GM18498 (cell line): Measurements from ENCODE around the gene PRIMPOL.
"Not testable (repeated sequence)": the region's sequence is repeated elsewhere in the genome, so short reads cannot be mapped to it uniquely, and the experiment has no call there.

Source experiments
- ATAC-seq: cut with Tn5 transposase; IDR thresholded peaks from one replicate; pipeline ENCODE4 v1.9.1; 2021; ENCODE audit warnings: mild to moderate bottlenecking, moderate library complexity; ENCODE audit not compliant: unreplicated experiment

Gene PRIMPOL

DNA sequence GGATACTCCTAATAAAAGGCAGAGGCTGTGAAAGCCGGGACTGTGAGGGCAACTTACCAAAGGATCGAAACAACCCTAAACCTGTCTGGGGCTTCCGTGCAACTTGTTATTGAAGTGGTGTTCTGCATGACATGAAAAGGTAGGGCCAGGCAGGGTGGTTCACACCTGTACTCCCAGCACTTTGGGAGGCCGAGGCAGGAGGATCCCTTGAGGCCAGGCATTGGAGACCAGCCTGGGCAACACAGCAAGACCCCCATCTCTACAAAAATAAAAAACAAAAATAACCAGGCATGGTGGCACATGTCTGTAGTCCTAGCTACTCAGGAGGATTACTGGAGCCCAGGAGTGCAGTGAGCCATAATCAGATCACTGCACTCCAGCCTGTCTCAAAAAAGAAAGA, 12.6 kb upstream of the PRIMPOL start:
- no peak for ATAC-seq

DNA sequence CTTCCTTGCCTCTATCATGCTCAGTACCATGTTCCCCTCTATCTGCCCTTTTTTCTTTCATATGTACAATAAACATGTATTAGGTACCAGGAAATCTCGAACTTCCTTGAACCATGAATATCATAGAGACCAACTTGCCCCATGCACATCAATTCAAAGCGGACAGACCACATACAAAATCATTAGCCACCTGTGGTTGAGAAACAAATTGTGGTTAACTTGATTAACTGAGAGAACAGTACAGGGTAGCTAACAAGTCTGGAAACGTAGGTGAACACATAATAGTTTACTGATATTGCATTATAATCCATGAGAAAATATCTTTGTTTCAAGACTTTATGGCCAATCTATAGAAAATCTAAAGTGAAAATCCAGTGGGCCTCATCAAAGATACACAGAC, 8.5 kb upstream of the PRIMPOL start:
- ATAC-seq: peak; percentile 71

DNA sequence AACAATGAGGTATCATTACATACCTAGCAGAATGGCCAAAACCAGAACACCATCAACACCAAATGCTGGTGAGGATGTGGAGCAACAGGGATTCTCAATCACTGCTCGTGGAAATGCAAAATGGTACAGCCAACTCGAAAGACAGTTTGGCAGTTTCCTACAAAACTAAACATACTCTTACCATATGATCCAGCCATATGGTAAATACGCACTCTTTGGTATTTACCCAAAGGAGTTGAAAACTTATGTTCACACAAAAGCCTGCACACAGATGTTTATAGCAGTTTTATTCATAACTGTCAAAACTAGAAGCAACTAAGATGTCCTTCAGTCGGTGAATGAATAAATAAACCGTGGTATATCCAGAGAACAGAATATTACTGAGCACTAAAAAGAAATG, 8.1 kb upstream of the PRIMPOL start:
- ATAC-seq: no peak

DNA sequence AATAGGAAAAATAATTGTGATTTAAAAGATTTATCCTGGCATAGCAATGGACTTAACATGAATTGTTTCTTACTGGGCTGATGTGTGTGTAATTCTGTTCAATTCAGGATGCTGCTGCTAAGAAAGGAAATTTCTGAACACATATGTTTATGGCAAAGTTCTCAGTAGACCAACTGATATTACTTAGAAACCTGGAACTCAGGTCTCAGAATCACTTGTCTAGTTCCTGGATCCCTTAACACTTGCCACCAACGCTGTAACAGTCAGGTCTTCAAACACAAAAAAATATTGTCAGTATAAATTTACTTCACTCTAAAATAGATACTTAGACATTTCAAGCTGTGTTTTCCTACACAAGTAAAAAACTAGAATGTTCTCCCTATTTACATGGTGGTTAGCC, 5.8 kb upstream of the PRIMPOL start:
- ATAC-seq: no peak

DNA sequence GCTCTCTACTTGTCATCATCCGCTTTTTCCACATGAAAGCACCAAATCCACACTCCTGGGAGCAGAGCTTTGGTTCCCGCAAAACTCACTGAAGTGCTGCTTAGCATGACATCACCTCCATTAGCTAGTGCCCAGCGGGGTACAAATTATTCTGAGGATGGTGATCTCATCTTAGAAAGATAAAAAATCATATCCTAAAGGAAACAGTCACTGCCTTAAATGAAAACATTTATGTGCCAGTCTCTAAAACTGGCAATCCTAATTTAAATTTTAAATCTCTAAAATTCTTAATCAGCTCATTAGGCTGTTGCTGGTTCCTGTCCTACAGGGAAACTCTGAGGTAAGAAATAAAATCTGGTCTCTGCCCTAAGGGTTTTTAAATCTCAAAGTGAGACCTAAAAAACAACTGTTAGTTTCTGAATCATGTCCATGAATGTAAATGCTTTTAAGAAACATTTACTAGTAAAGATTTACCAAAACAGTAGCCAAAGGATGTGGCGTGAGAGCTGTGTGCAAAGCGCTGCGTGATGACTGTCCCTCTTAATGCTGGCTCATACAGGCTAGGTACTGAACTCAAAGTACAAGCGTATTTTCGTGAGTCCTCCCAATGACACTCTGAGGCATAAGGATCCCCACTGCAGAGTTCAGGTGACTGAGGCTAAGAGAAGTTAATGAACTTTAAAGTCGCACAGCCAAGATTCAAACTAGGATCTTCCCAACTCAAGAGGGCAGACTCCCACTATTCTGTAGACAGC, 4.8 kb upstream of the PRIMPOL start:
- ATAC-seq: no peak

DNA sequence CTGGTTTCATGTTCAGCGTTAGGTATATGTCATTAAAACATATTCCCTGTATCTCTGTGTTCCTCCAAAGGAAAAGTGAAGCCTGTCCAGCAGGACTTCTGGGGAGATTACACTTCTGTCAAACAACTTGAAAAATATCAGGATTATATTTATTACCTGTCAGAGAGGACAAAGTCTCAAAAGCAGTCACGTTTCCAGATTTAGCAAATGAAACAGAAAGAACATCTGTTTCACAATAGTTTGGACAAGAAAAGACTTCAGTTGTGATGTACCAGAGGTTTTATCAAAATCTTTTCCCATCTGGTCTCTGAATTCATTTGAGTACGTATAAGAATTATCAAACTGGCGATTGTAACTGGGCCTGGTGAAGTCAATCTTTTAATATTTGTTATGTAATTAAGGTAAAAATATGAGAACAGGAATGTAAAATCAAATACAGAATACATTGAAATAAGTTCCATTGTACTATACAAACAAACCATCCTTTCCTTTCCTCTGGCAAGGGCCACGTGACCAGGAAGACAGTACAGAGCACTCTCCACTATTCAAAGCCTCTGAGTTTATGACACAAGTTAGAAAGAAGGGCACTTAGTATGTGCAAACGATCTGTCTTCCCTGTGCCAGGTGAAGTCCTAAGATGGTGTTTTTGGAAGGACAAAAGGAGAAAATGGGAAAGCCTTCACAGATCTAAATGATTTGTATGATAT, 3.5 kb upstream of the PRIMPOL start:
- ATAC-seq: no peak

DNA sequence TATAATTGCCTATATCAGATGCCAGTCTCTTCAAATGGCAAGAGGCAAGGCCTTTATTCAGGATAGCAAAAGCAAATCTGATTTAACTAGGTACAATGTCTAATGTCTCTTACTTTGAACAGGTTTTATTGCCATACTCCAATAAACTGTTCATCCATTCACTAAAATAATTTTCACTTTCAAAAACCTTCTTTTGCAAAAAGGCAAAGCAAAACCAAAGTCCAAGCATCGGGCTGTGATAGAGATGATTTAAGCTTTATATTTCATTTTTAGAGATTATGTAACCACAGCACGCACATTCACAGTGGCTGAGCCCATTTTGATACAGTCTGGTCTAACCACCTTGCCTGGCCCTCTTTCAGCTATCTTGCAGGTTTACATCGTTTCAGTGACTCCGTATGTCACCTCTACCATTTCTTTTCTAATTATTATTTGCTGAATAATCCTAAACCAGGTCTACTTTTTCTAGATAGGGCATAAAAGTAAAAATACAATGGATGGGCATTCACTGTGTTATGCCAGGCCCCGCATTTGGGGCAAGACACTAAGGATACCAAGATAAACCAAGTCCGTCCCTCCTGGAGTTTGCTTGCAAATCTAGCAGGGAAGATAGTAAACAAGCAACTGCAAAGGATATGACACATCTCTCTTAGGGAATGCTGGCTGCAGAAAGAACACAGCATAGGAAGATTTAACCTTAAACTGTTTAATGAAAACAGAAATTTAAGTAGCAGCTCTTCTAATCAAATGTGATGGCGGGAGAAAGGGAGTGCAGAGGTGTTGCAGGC, 2.1 kb upstream of the PRIMPOL start:
- no peak for ATAC-seq

DNA sequence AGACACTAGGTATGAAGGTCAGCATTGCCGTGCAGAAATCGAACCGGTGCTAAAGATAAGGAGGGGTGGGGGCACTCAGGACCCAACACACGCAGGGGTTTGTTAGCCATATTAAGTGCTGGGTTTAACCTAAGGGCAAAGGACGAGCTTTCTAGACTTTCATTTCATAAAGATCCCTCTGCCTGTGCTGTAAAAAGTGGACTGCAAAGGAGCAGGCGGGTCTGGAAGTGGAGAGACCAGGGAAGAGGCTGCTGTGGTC, 1.6 kb upstream of the PRIMPOL start:
- ATAC-seq: no peak

DNA sequence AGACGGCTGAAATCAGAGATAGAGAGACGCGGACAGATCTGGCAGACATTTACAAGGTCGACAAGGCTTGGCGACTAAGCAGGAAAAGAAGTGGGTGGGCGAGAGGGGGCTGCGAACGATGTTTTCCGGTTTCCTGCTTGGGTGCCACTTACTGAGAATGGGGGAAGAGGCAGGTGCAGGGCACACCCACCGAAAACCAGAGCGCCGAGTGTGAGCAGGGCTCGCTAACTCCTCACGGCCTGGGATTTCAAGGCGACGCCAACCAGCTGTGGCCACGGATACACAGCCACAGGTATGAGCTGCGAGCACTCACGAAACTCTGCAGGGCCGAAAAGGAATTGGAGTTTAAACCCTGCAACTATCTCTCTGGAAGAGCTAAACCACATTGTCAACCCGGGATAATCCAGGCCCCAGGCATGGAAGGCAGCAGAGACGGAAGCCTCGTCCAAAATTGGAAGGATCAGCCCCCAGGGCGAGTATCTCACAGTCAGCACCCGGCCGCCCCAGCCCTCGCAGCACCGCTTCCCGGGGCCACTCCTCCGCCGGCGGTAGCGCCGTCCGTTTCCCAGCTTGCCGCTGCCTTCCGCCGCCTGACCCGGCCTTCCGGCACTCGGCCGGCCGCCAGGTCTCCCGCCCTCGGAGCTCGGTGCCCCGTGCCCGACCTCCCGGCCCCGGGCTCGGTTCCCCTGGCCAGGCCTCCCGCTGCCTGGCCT, 1.1 kb upstream of the PRIMPOL start:
- peak; percentile 34 for ATAC-seq

DNA sequence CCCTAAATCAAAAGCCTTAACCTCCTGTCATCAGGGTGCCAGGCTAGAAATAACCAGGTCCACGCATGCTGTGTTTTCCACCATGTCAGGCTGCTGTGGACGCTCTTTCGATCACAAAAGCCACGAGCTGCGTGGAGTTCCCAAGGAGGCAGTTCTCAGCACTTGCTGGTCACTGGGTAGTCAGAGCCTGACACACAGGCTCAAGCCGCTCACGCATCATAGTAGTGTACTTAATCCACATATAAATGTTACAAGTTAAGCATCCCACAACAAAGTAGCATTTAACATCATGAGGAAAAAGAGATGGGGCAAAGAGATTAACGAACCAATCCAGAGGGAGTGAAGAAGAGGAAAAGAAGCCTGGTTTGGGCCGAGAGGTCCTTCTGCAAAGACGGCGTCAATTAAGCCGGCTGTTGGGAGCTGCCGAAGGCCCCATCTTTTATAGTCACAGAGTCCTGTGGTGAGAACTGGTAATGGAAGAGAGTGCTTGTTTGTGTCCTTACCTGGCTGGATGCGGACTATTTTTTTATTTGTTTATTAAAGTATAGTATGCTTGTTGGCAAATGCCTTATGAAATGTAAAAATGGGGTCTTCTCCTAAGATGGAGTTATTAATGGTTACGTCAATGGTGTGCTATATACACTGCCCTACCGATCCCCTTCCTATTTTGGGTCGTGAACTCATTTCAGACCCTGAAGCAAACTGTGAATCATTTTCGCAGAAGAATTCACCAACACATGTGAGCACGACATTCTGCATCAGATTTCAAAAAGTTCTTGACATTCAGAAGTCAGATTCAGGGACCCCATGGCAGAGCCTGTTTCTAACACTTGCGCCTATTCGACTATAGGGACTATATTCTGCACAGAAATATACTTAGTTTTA, 675 bp downstream of the PRIMPOL start:
- peak; percentile 16 for ATAC-seq

DNA sequence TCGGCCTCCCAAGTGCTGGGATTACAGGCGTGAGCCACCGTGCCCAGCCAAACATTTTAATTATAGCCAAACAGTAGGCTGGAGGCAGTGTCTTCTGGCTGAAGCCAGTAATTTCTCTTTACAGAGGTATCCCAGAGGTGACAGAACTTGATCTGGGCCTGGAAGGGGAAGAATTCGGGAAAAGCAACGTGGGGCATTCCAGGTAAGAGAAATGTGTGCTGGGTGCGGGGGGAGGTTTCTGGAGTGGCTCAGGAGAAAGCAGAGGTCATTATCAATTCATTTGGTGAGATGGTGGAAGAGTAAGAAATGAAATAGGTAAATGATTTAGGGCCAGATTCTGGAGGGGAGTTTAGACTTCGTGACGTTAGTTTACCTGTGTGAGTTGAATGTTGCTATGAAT, 2.4 kb downstream of the PRIMPOL start:
- ATAC-seq: no peak

DNA sequence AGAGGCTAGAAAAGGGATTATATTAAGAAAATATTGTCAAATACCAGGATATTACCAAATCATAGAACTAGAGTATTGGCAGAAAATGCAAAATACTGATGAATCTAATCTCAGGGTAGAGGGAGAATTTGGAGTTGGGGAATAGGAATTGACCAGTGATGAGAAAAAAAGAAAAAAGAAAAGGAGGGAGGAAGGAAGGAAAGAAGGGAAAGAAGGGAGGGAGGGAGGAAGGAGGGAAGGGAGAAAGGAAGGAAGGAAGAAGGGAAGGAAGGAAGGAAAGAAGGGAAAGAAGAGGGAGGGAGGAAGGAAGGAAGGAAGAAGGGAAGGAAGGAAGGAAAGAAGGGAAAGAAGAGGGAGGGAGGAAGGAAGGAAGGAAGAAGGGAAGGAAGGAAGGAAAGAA, 3.1 kb downstream of the PRIMPOL start:
- not testable (repeated sequence) for ATAC-seq

DNA sequence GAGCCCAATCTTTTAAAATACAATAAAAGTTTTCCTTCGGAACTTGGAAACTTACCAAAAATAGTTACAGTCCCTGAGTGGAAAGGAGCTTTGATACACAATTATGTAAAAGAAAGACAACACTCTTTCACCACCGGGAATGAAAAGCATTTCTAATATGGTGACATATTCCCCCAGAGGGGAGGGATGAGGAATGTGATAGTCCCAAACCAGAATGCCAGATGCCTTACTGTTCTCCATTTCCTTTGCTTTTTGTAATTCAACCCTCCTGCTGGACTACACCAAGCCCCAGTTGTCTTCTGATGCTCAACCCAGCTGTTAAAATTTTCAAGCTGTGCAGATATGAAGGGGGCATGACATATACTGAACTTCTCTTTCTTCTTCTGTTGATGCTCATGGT, 4.1 kb downstream of the PRIMPOL start:
- no peak for ATAC-seq

DNA sequence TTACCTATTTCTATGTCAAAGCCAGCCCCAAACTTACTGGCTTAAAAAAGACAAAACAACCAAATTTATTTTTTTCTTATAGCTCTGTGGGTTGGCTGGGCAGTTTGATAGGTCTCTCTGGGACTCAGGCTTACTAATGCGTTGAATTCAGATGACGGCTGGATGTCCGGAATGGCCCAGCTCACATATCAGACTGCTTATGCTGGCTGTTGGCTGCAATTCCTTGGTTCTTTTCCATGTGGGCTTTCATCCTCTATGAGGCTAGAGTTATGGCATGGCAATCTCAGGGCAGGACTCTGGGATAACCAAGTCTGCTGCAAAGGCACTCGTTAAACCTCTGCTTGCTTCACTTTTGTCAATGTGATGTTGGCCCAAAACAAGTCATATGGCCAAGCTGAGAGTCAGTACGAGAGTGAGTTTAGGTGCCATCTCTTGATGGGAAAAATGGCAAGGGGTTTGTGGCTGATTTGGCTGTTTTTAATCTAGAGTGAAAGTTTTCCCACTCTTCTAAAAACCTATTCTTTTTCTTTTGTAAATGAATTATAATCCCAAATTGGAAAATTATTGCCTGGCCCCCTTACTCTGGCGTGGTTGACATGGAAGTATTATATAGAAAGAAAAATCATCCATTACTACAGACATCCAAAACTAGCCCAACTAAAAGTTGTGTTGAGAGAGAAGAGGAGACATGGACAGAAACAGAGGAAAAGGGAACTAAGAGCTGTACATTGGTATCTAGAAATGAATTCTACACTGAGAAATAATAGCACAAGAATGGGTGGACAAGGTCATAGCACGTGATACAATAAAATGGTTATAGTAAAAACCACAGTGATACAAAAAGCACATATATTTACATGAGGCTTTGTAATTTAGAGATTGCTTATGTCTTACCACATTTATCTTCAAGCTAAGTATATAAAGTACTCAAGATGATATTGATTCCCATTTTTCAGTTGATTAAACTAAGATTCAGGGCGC, 6.6 kb downstream of the PRIMPOL start:
- ATAC-seq: no peak

DNA sequence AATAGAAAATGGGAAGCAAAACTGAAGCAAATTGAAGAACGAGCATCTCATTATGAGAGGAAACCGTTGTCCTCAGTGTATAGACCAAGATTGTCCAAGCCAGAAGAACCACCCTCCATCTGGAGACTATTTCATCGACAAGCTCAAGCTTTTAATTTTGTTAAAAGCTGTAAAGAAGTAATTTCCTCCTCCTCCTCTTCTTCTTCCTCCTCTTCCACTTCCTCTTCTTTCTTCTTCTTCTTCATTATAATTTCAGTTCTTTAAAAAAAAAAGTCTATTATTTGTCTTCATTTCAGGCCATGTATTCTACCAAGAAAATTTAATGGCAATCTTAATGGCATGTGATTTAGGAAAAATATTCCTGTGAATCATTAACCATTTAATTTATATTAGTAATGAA, 7.6 kb downstream of the PRIMPOL start:
- ATAC-seq: no peak

DNA sequence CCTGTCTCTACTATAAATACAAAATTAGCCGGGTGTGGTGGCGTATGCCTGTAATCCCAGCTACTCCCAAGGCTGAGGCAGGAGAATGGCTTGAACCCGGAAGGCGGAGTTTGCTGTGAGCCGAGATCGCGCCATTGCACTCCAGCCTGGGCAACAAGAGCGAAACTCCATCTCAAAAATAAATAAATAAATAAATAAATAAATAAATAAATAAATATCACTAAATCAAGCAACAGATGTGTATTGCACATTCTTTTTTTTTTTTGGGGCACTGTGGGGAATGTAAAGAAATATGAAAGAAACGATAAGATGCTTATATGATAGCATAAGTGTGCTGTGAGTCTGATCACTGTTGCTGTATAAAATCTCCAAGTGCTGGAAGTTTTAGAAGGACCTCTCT, 8.3 kb downstream of the PRIMPOL start:
- ATAC-seq: not testable (repeated sequence)

DNA sequence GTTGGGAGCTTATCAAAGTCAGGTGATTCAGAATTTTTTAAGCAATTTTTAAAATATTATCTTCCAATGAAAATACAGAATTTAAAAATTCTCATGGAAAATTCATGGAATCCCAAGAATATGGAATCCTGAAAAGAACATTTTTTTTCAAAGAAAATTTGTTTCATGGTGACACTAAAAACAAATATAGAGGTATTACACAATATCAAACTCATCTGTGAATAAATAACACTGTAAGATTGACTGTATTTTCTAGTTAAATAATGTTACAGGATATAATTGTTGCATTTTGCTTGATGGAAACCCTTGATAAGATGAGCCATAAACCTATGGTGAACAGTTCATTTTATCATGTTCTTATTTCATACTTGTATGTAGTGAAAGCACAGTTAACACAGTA, 11.4 kb downstream of the PRIMPOL start:
- ATAC-seq: no peak

DNA sequence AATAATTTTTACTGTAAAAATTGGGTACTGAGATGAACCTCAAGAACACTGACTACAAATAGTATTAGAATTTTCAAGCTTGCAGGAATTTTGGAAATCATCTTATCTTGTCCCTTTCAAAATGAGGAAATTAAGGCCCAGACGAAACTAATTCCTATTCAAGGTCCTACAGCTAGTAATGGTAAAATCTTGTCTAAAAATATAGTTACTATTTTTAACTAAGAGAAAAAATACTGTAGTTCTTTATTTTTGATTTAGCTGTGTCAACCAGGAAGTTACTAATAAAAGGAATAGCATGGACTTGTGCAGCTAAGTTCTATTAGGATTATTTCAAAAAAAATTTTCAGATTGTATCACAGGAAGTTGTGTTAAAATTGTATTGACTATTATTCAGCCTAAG, 12.7 kb downstream of the PRIMPOL start:
- no peak for ATAC-seq

DNA sequence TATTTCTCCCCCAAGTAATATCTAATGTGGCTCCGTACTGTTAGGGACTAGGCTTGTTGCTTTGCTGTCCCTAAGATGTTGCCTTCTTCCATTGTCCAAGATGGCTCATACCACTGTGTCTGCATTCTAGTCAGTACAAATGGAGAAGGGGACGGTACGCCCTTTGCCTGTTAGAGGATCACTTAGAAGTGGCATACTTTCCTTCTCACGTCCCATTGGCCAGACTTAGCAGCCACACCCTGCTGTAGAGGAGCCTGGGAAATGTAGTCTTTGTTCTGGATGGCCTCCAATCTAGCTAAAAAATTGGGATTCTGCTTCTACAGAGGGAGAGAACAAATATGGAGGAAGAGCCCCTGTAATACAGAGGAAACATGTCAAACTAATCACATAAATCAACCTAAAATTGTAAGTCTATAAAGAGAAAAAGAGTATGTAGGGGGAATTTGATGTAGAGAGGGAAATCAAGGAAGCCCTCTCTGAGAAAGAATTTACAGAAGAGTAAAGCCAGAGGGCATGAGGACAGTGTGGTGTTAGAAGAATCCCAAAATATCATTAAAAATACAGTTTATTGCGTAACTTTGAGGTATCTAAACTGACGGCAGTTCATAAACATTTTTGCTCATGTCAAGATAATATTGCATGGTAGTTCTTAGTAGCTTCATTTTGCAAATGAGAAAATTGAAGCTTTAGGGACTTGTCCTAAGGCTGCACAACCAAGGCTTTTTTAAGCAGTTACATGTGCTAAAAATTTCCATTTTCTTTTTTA, 15.1 kb downstream of the PRIMPOL start:
- no peak for ATAC-seq
